Endothelial cell (in vitro differentiated cells): ENCODE results near the gene F2R. TPM values are rescaled to one million over a fixed set of nuclear protein-coding genes. Genes with fewer than 3 reads are reported as not detected.
A peak's percentile ranks its signal among the peaks of the same experiment; 100 is the strongest.

Source experiments
- DNase-seq: peaks from one replicate; pipeline ENCODE4 v3.0.0; 2021; ENCODE audit warnings: low spot score
- H3K27ac Mint-ChIP-seq: one replicate; pipeline ENCODE4 v1.8.0; 2021; ENCODE audit warnings: mixed read lengths, inconsistent platforms; ENCODE audit not compliant: unreplicated experiment
- H3K27me3 Mint-ChIP-seq: one replicate; pipeline ENCODE4 v1.8.0; 2021; ENCODE audit warnings: mild to moderate bottlenecking, moderate library complexity, mixed read lengths, inconsistent platforms; ENCODE audit not compliant: unreplicated experiment
- H3K36me3 Mint-ChIP-seq: one replicate; pipeline ENCODE4 v1.8.0; 2021; ENCODE audit warnings: mild to moderate bottlenecking, low read depth, mixed read lengths, inconsistent platforms; ENCODE audit not compliant: unreplicated experiment
- H3K4me1 Mint-ChIP-seq: one replicate; pipeline ENCODE4 v1.8.0; 2021; ENCODE audit warnings: mild to moderate bottlenecking, mixed read lengths, inconsistent platforms; ENCODE audit not compliant: unreplicated experiment
- H3K4me3 Mint-ChIP-seq: one replicate; pipeline ENCODE4 v1.8.0; 2021; ENCODE audit warnings: mild to moderate bottlenecking, mixed read lengths, inconsistent platforms; ENCODE audit not compliant: unreplicated experiment
- H3K9me3 Mint-ChIP-seq: one replicate; pipeline ENCODE4 v1.8.0; 2021; ENCODE audit warnings: mixed read lengths, inconsistent platforms; ENCODE audit not compliant: unreplicated experiment
- CTCF ChIP-seq: fragments of 200-600 bp; sonication (generic); IDR thresholded peaks from one replicate; pipeline ENCODE4 v1.5.0; 2021; ENCODE audit warnings: antibody characterized with exemption; ENCODE audit not compliant: unreplicated experiment
- total RNA-seq: library from RNA; stranded (reverse); fragmentation: NEBNext Ultra II Directional; extraction: Animal tissue kit (Norgen Biotek cat#: 25700); gene quantifications from one replicate; pipeline ENCODE4 v1.2.1, GENCODE V29; 2021; ENCODE audit not compliant: unreplicated experiment

F2R gene
- total RNA-seq, 1 donor from 2014 or later = 342 TPM

DNA sequence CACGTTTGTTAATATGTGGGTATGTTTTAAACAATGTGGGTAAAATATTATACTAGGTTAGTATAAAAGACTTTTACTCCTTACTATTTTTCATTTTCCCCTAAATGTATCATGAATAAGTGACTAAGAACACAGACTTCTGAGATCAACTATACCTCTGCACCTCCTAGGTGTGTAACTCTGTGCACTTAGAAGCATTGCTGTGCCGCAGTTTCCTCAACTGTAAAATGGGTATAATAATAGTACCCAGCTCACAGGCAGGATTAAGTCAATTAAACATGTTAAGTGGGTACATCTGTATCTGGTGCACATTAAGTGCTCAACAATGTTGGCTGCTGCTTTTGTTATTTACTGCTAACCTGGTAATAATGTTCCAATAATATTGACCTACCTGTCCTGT, 21.6 kb upstream of the F2R start:
- peaks cover 56% of the 10 kb centered on the region for H3K4me1 Mint-ChIP-seq
- no peak for DNase-seq
- no peak for TF ChIP-seq CTCF
- no peaks in the 10 kb centered on the region for H3K27me3 Mint-ChIP-seq
- no peaks in the 10 kb centered on the region for H3K9me3 Mint-ChIP-seq
- H3K36me3 Mint-ChIP-seq = peaks cover 20% of the 10 kb centered on the region
- no peak overlapping the region for H3K4me3 Mint-ChIP-seq
- H3K27ac Mint-ChIP-seq = no peak overlapping the region

DNA sequence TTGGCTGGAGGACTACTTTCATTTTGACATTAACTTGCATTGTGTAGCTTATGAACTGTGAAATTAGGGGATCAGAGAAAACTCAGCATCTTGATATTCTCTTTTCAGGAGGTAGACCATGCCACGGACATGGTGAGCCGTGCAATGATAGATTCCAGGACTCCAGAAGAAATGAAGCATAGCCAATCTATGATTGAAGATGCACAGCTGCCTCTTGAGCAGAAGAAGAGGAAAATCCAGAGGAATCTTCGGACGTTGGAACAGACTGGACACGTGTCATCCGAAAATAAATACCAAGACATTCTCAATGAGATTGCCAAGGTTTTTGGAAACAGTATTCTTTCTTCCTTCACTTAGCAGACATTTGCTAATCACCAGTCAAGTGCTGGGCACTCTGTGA, 20.6 kb upstream of the F2R start:
- Mint-ChIP-seq H3K27me3 (no peaks in the 10 kb centered on the region), H3K4me1 (peaks cover 46% of the 10 kb centered on the region), H3K36me3 (peaks cover 12% of the 10 kb centered on the region), H3K9me3 (no peaks in the 10 kb centered on the region), H3K4me3 (no peak overlapping the region), H3K27ac (peak overlapping the region; percentile 48)
- TF ChIP-seq CTCF = no peak
- DNase-seq = no peak

DNA sequence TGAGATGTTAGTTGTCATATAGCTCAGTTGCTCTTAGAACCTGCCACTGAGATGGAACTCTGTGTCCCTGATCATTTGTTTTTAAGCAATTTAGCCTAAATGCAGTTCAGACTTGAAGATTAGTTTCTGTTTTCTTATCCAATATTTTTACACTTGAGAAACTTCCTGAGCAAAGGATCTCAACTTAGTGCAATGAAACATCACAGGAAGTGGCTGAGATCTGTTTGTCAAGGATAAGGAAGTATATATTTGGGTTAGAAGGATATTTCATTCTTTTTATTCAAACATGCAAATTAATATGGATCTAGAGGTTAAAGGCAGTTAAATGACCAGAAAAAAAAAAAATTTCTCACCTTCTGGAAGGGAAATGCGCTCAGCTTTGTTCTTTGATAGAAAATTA, 19.7 kb upstream of the F2R start:
- no peak for DNase-seq
- no peaks in the 10 kb centered on the region for H3K9me3 Mint-ChIP-seq
- TF ChIP-seq CTCF = no peak
- no peaks in the 10 kb centered on the region for H3K27me3 Mint-ChIP-seq
- H3K4me1 Mint-ChIP-seq = peaks cover 42% of the 10 kb centered on the region
- H3K27ac Mint-ChIP-seq = peak overlapping the region; percentile 89
- H3K36me3 Mint-ChIP-seq = peaks cover 18% of the 10 kb centered on the region
- H3K4me3 Mint-ChIP-seq = peak overlapping the region; percentile 24

GRCh38 chr5:76697670-76698069, 18.3 kb upstream of the F2R start:
- Mint-ChIP-seq H3K27ac (peak overlapping the region; percentile 55), H3K4me1 (peaks cover 33% of the 10 kb centered on the region), H3K9me3 (no peaks in the 10 kb centered on the region), H3K27me3 (no peaks in the 10 kb centered on the region), H3K4me3 (no peak overlapping the region), H3K36me3 (peaks cover 20% of the 10 kb centered on the region)
- TF ChIP-seq CTCF = no peak
- DNase-seq = no peak

- Mint-ChIP-seq H3K27ac (no peak overlapping the region), H3K9me3 (no peaks in the 10 kb centered on the region), H3K36me3 (peaks cover 15% of the 10 kb centered on the region), H3K27me3 (no peaks in the 10 kb centered on the region), H3K4me1 (peaks cover 25% of the 10 kb centered on the region), H3K4me3 (no peak overlapping the region)
- TF ChIP-seq CTCF = no peak
- DNase-seq = no peak
Measured at GRCh38 chr5:76700571-76700970, 15.4 kb upstream of the F2R start.
